H9 (cell line): ENCODE measurements around the gene IGIP. TPM values are rescaled to one million over a fixed set of nuclear protein-coding genes. Genes with fewer than 3 reads are reported as not detected.

Experiments
- DNase-seq: peaks from one replicate; pipeline ENCODE4 v3.0.0-alpha.2; 2017
- H2AFZ ChIP-seq: one replicate; pipeline ENCODE4 v1.6.1; 2013; ENCODE audit warnings: mild to moderate bottlenecking, low read length, control low read depth, moderate library complexity
- H2AK5ac ChIP-seq: 2 replicates; pipeline ENCODE4 v1.6.1; 2013; ENCODE audit warnings: low read length, control low read depth, mixed read lengths; ENCODE audit not compliant: insufficient read length
- H2BK120ac ChIP-seq: one replicate; pipeline ENCODE4 v1.6.1; 2013; ENCODE audit warnings: low read depth, mild to moderate bottlenecking, low read length, control low read depth, inconsistent platforms; ENCODE audit not compliant: poor library complexity, severe bottlenecking
- H2BK12ac ChIP-seq: 2 replicates; pipeline ENCODE4 v1.6.1; 2013; ENCODE audit warnings: low read length, control low read depth, mixed read lengths, low read depth; ENCODE audit not compliant: insufficient read length
- H2BK15ac ChIP-seq: 2 replicates; pipeline ENCODE4 v1.6.1; 2013; ENCODE audit warnings: low read depth, low read length, control low read depth
- H2BK20ac ChIP-seq: one replicate; pipeline ENCODE4 v1.6.1; 2013; ENCODE audit warnings: low read depth, mild to moderate bottlenecking, low read length, control low read depth, inconsistent platforms; ENCODE audit not compliant: poor library complexity, severe bottlenecking
- H2BK5ac ChIP-seq: 2 replicates; pipeline ENCODE4 v1.6.1; 2013; ENCODE audit warnings: low read length, control low read depth, mixed read lengths; ENCODE audit not compliant: insufficient read length
- H3K14ac ChIP-seq: 2 replicates; pipeline ENCODE4 v1.6.1; 2013; ENCODE audit warnings: low read length, control low read depth; ENCODE audit not compliant: insufficient read depth
- H3K18ac ChIP-seq: 2 replicates; pipeline ENCODE4 v1.6.1; 2013; ENCODE audit warnings: low read depth, mild to moderate bottlenecking, mixed read lengths, low read length, control low read depth; ENCODE audit not compliant: insufficient read length
- H3K23ac ChIP-seq: 2 replicates; pipeline ENCODE4 v1.6.1; 2013; ENCODE audit warnings: low read length, control low read depth, mixed read lengths, low read depth; ENCODE audit not compliant: insufficient read length
- H3K23me2 ChIP-seq: 2 replicates; pipeline ENCODE4 v1.6.1; 2013; ENCODE audit warnings: low read depth, mild to moderate bottlenecking, mixed read lengths, low read length, control low read depth; ENCODE audit not compliant: insufficient read length, poor library complexity, severe bottlenecking
- H3K27ac ChIP-seq: 2 replicates; pipeline ENCODE4 v1.5.1; 2013; ENCODE audit warnings: low read length, control low read depth, mixed read lengths, low read depth; ENCODE audit not compliant: insufficient read length
- H3K27me3 ChIP-seq: 2 replicates; pipeline ENCODE4 v1.6.1; 2013; ENCODE audit warnings: low read length, control low read depth, inconsistent platforms; ENCODE audit not compliant: insufficient read depth
- H3K4ac ChIP-seq: 2 replicates; pipeline ENCODE4 v1.6.1; 2013; ENCODE audit warnings: low read depth, mild to moderate bottlenecking, control low read depth, inconsistent platforms, low read length, moderate library complexity
- H3K4me1 ChIP-seq: 2 replicates; pipeline ENCODE4 v1.6.1; 2013; ENCODE audit warnings: low read length, control low read depth, inconsistent platforms; ENCODE audit not compliant: insufficient read depth
- H3K4me2 ChIP-seq: 2 replicates; pipeline ENCODE4 v1.6.1; 2013; ENCODE audit warnings: low read length, control low read depth, mixed read lengths; ENCODE audit not compliant: insufficient read length, insufficient read depth
- H3K56ac ChIP-seq: 2 replicates; pipeline ENCODE4 v1.6.1; 2013; ENCODE audit warnings: low read depth, mild to moderate bottlenecking, mixed read lengths, low read length, control low read depth; ENCODE audit not compliant: insufficient read length
- H3K79me1 ChIP-seq: 2 replicates; pipeline ENCODE4 v1.6.1; 2013; ENCODE audit warnings: low read depth, mild to moderate bottlenecking, moderate library complexity, low read length, control low read depth, inconsistent platforms; ENCODE audit not compliant: insufficient read depth, poor library complexity, severe bottlenecking
- H3K79me2 ChIP-seq: 2 replicates; pipeline ENCODE4 v1.6.1; 2013; ENCODE audit warnings: low read length, control low read depth, inconsistent platforms; ENCODE audit not compliant: insufficient read depth
- H3K9ac ChIP-seq: 2 replicates; pipeline ENCODE4 v1.6.1; 2013; ENCODE audit warnings: low read length, control low read depth, mixed read lengths; ENCODE audit not compliant: insufficient read length; ENCODE audit errors: extremely low read depth
- H3K9me3 ChIP-seq: one replicate; pipeline ENCODE4 v1.6.1; 2013; ENCODE audit warnings: low read depth, low read length, inconsistent platforms; ENCODE audit not compliant: control insufficient read depth
- H3T11ph ChIP-seq: one replicate; pipeline ENCODE4 v1.6.1; 2013; ENCODE audit warnings: mild to moderate bottlenecking, low read length, control low read depth, inconsistent platforms
- H4K20me1 ChIP-seq: one replicate; pipeline ENCODE4 v1.6.1; 2013; ENCODE audit not compliant: control insufficient read depth, insufficient read length, insufficient read depth
- H4K5ac ChIP-seq: 2 replicates; pipeline ENCODE4 v1.6.1; 2013; ENCODE audit warnings: low read depth, mild to moderate bottlenecking, mixed read lengths, low read length, control low read depth; ENCODE audit not compliant: insufficient read length
- H4K8ac ChIP-seq: replicated peaks from 2 replicates; pipeline ENCODE4 v1.6.1; 2013; ENCODE audit warnings: low read length, control low read depth, mixed read lengths, low read depth; ENCODE audit not compliant: insufficient read length
- H4K91ac ChIP-seq: 2 replicates; pipeline ENCODE4 v1.6.1; 2013; ENCODE audit warnings: low read depth, mild to moderate bottlenecking, moderate library complexity, mixed read lengths, low read length, control low read depth; ENCODE audit not compliant: insufficient read length
- H3K27ac Mint-ChIP-seq, 3 experiments: 2 replicates in 2 of 3; 3 replicates in 1 of 3; pipeline ENCODE4 v1.8.0; 2020 to 2021; ENCODE audit warnings: mixed read lengths in 3 of 3, mild to moderate bottlenecking in 1 of 3, moderate library complexity in 1 of 3
- H3K27me3 Mint-ChIP-seq: 2 replicates; pipeline ENCODE4 v1.8.0; 2021; ENCODE audit warnings: low read depth, mild to moderate bottlenecking, moderate library complexity, mixed read lengths
- H3K36me3 Mint-ChIP-seq, 3 experiments: 2 replicates in 2 of 3; 3 replicates in 1 of 3; pipeline ENCODE4 v1.8.0; 2020 to 2021; ENCODE audit warnings: low read depth in 3 of 3, mixed read lengths in 3 of 3; ENCODE audit not compliant: insufficient read depth in 1 of 3
- H3K4me1 Mint-ChIP-seq, 2 experiments: 2 replicates each; pipeline ENCODE4 v1.8.0; 2020; ENCODE audit warnings: mixed read lengths in 2 of 2
- H3K4me3 Mint-ChIP-seq, 2 experiments: 2 replicates in 1 of 2; 3 replicates in 1 of 2; pipeline ENCODE4 v1.8.0; 2020 to 2021; ENCODE audit warnings: mild to moderate bottlenecking in 2 of 2, mixed read lengths in 2 of 2, moderate library complexity in 1 of 2
- H3K9me3 Mint-ChIP-seq, 2 experiments: 2 replicates in 1 of 2; 3 replicates in 1 of 2; pipeline ENCODE4 v1.8.0; 2020; ENCODE audit warnings: mild to moderate bottlenecking in 2 of 2, mixed read lengths in 2 of 2, moderate library complexity in 1 of 2
- CTCF ChIP-seq: fragments of 200-600 bp; sonication (generic); conservative IDR thresholded peaks from 3 replicates; pipeline ENCODE4 v1.8.0; 2021; ENCODE audit warnings: antibody characterized with exemption, mild to moderate bottlenecking
- WGBS: extraction: QIAGEN DNeasy Blood & Tissue Kit; methylation state at CpG from one replicate; pipeline ENCODE4 v1.1.7; 2013; ENCODE audit warnings: missing lambda C conversion rate, low lambda C conversion rate, mixed read lengths; ENCODE audit not compliant: insufficient read length; ENCODE audit errors: extremely low coverage; 5-methylcytosine and 5-hydroxymethylcytosine counted together
- total RNA-seq: library from RNA; stranded (reverse); gene quantifications from 2 replicates; pipeline ENCODE4 v1.2.1, GENCODE V29; 2021

IGIP gene
- total RNA-seq, 1 experiment from 2014 or later = 0.52 TPM

- no peak overlapping the region for H4K91ac ChIP-seq
- no peaks in the 10 kb centered on the region for H3K36me3 Mint-ChIP-seq
- H3K4me3 Mint-ChIP-seq = peak overlapping the region in 1 of 2 experiments; percentile 93; a peak in 2 of 5 replicates
- H3K27ac ChIP-seq = no peak overlapping the region
- H2BK20ac ChIP-seq = no peak overlapping the region
- no peak overlapping the region for H2BK5ac ChIP-seq
- WGBS = no CpG with 5 or more reads among the region's 5 CpGs
- H3K9me3 Mint-ChIP-seq = no peaks in the 10 kb centered on the region; a peak in 1 of 5 replicates
- no peak overlapping the region for H3K4ac ChIP-seq
- no peak for TF ChIP-seq CTCF
- no peak overlapping the region for H2BK120ac ChIP-seq
- H3K79me2 ChIP-seq = no peaks in the 10 kb centered on the region
- H3T11ph ChIP-seq = no peak overlapping the region
- no peaks in the 10 kb centered on the region for H3K4me1 ChIP-seq
- H3K18ac ChIP-seq = no peak overlapping the region
- H3K9ac ChIP-seq = no peak overlapping the region
- no peak overlapping the region for H3K56ac ChIP-seq
- H3K27me3 ChIP-seq = peaks cover 29% of the 10 kb centered on the region; the same call in 1 of the 2 replicates
- no peak overlapping the region for H4K5ac ChIP-seq
- peaks cover 23 to 24% of the 10 kb centered on the region in 2 experiments for H3K4me1 Mint-ChIP-seq
- no peak overlapping the region for H4K8ac ChIP-seq
- no peak overlapping the region for H3K4me2 ChIP-seq
- H3K23ac ChIP-seq = no peak overlapping the region
- H4K20me1 ChIP-seq = no peaks in the 10 kb centered on the region
- H3K79me1 ChIP-seq = no peaks in the 10 kb centered on the region
- H3K27ac Mint-ChIP-seq = no peak overlapping the region
- no peak overlapping the region for H2BK12ac ChIP-seq
- H3K9me3 ChIP-seq = no peaks in the 10 kb centered on the region
- H3K27me3 Mint-ChIP-seq = peaks cover 83% of the 10 kb centered on the region
- H2BK15ac ChIP-seq = no peak overlapping the region
- no peak overlapping the region for H2AFZ ChIP-seq
- H2AK5ac ChIP-seq = no peak overlapping the region
- no peak overlapping the region for H3K14ac ChIP-seq
- no peak for DNase-seq
- peaks cover 19% of the 10 kb centered on the region for H3K23me2 ChIP-seq
Observed at GRCh38 chr5:140106101-140106500, 19.6 kb upstream of the IGIP start.
